Liver (tissue), 9 donors: Measurements from ENCODE around the gene MAP2K3. TPM values are rescaled to one million over a fixed set of nuclear protein-coding genes. Genes with fewer than 3 reads are reported as not detected.

ENCODE experiments used
- DNase-seq: peaks from one replicate; pipeline ENCODE4 v3.0.0-alpha.2; 2017; ENCODE audit warnings: low spot score
- H3K27ac ChIP-seq, 2 donors: one replicate each; pipeline ENCODE4 v1.7.0; 2013; ENCODE audit warnings: inconsistent platforms in 2 of 2, low read length in 2 of 2, control low read depth in 1 of 2, low read depth in 1 of 2, mild to moderate bottlenecking in 1 of 2
- H3K27me3 ChIP-seq, 4 donors: one replicate each; pipeline versions ENCODE4 v1.6.1 to v1.7.0; 2013; ENCODE audit warnings: low read length in 3 of 4, inconsistent platforms in 1 of 4, mild to moderate bottlenecking in 1 of 4, moderate library complexity in 1 of 4; ENCODE audit not compliant: control insufficient read depth in 4 of 4, insufficient read depth in 4 of 4
- H3K36me3 ChIP-seq, 4 donors: one replicate each; pipeline versions ENCODE4 v1.6.1 to v1.7.0; 2013; ENCODE audit warnings: low read length in 3 of 4, mild to moderate bottlenecking in 3 of 4, low read depth in 1 of 4, moderate library complexity in 1 of 4; ENCODE audit not compliant: control insufficient read depth in 4 of 4, insufficient read depth in 3 of 4
- H3K4me1 ChIP-seq, 4 donors: one replicate each; pipeline versions ENCODE4 v1.6.1 to v1.7.0; 2013; ENCODE audit warnings: low read length in 3 of 4, mild to moderate bottlenecking in 3 of 4, moderate library complexity in 1 of 4; ENCODE audit not compliant: control insufficient read depth in 4 of 4, insufficient read depth in 4 of 4
- H3K4me3 ChIP-seq, 3 donors: one replicate each; pipeline versions ENCODE4 v1.6.1 to v1.7.0; 2013; ENCODE audit warnings: low read length in 3 of 3, control low read depth in 1 of 3, low read depth in 1 of 3, mild to moderate bottlenecking in 1 of 3
- H3K9ac ChIP-seq, 2 donors: one replicate each; pipeline ENCODE4 v1.7.0; 2013; ENCODE audit warnings: low read length in 2 of 2, mild to moderate bottlenecking in 2 of 2, moderate library complexity in 2 of 2, control low read depth in 1 of 2, low read depth in 1 of 2
- H3K9me3 ChIP-seq, 4 donors: one replicate each; pipeline versions ENCODE4 v1.6.1 to v1.7.0; 2013; ENCODE audit warnings: low read length in 3 of 4; ENCODE audit not compliant: control insufficient read depth in 4 of 4
- ATF3 ChIP-seq: IDR thresholded peaks from 2 replicates; pipeline ENCODE4 v1.6.1; 2016; ENCODE audit warnings: antibody characterized with exemption
- CTCF ChIP-seq: fragments of 150-350 bp; IDR thresholded peaks from 2 replicates; pipeline ENCODE4 v1.5.1; 2017; ENCODE audit warnings: improper control_type of control experiment, low read depth, low read length; ENCODE audit not compliant: missing input control
- EGR1 ChIP-seq, 2 donors: IDR thresholded peaks; 2 replicates each; pipeline ENCODE4 v1.6.1; 2016 to 2018; ENCODE audit warnings: antibody characterized with exemption in 2 of 2, low read depth in 2 of 2
- FOXA1 ChIP-seq: IDR thresholded peaks from 2 replicates; pipeline ENCODE4 v1.6.1; 2016; ENCODE audit warnings: antibody characterized with exemption
- FOXA2 ChIP-seq: IDR thresholded peaks from 2 replicates; pipeline ENCODE4 v1.6.1; 2016; ENCODE audit warnings: antibody characterized with exemption
- GABPA ChIP-seq, 2 donors: IDR thresholded peaks in 1 of 2; conservative IDR thresholded peaks in 1 of 2; 2 replicates each; pipeline ENCODE4 v1.6.1; 2016; ENCODE audit warnings: antibody characterized with exemption in 2 of 2, mild to moderate bottlenecking in 1 of 2, moderate library complexity in 1 of 2
- HNF4A ChIP-seq, 2 donors: conservative IDR thresholded peaks; 2 replicates each; pipeline ENCODE4 v1.6.1; 2016; ENCODE audit warnings: antibody characterized with exemption in 2 of 2, mild to moderate bottlenecking in 2 of 2
- HNF4G ChIP-seq: IDR thresholded peaks from 2 replicates; pipeline ENCODE4 v1.6.1; 2016; ENCODE audit warnings: antibody characterized with exemption
- JUND ChIP-seq, 2 donors: IDR thresholded peaks; 2 replicates each; pipeline ENCODE4 v1.6.1; 2016; ENCODE audit warnings: antibody characterized with exemption in 2 of 2
- NR2F2 ChIP-seq: IDR thresholded peaks from 2 replicates; pipeline ENCODE4 v1.6.1; 2016; ENCODE audit warnings: antibody characterized with exemption
- RAD21 ChIP-seq, 2 donors: IDR thresholded peaks; 2 replicates each; pipeline ENCODE4 v1.6.1; 2016; ENCODE audit warnings: antibody characterized with exemption in 2 of 2, mild to moderate bottlenecking in 2 of 2
- REST ChIP-seq: IDR thresholded peaks from 2 replicates; pipeline ENCODE4 v1.6.1; 2016; ENCODE audit warnings: antibody characterized with exemption, mild to moderate bottlenecking
- RXRA ChIP-seq, 2 donors: IDR thresholded peaks; 2 replicates each; pipeline ENCODE4 v1.6.1; 2017 to 2018; ENCODE audit warnings: antibody characterized with exemption in 2 of 2, mild to moderate bottlenecking in 1 of 2
- SP1 ChIP-seq: IDR thresholded peaks from 2 replicates; pipeline ENCODE4 v1.6.1; 2018; ENCODE audit warnings: antibody characterized with exemption, mild to moderate bottlenecking
- TAF1 ChIP-seq: conservative IDR thresholded peaks from 2 replicates; pipeline ENCODE4 v1.6.1; 2016; ENCODE audit warnings: antibody characterized with exemption, mild to moderate bottlenecking
- YY1 ChIP-seq: IDR thresholded peaks from 2 replicates; pipeline ENCODE4 v1.6.1; 2016; ENCODE audit warnings: antibody characterized with exemption, mild to moderate bottlenecking
- WGBS: extraction: QIAGEN DNeasy Blood & Tissue Kit; methylation state at CpG from one replicate; pipeline ENCODE4 v1.1.7; 2013; 5-methylcytosine and 5-hydroxymethylcytosine counted together
- polyA plus RNA-seq, 2 donors: library from polyadenylated mRNA; stranded (reverse) in 1 of 2; unstranded in 1 of 2; fragments of 200-250 nt in 1 of 2; fragments of >200 nt in 1 of 2; fragmentation: Nextera tagmentation in 1 of 2; extraction: Ambion mirVana in 1 of 2; gene quantifications; one replicate each; pipeline versions ENCODE4 v1.2.1 to v1.2.3, GENCODE V29; 2013 to 2015
- total RNA-seq, 2 donors: library from RNA; depleted of rRNA; stranded (reverse); fragments of >200 nt; gene quantifications; one replicate each; pipeline ENCODE4 v1.2.3, GENCODE V29; 2014
- TF ChIP-seq, protein P1 (sequence below): IDR thresholded peaks from 2 replicates; pipeline ENCODE4 v1.6.1; 2016; ENCODE audit warnings: antibody characterized with exemption
- TF ChIP-seq, protein P2 (sequence below): IDR thresholded peaks from 2 replicates; pipeline ENCODE4 v1.6.1; 2016; ENCODE audit warnings: antibody characterized with exemption
- donor health status: healthy.
- donor health status: healthy.
- donor health status: healthy.
- donor health status: healthy.
- donor health status: healthy.

Gene MAP2K3
- total and polyA plus RNA-seq, 4 donors, result 21.6 to 88.4 (median 30.5) TPM

GRCh38 chr17:21249086-21249795, 35.3 kb upstream of the MAP2K3 start:
- WGBS, result 86% methylated on average over 12 of the region's 12 CpGs
- H3K36me3 ChIP-seq, result no peaks in the 10 kb centered on the region
- H3K27ac ChIP-seq, result no peak overlapping the region
- no peak overlapping the region for H3K4me3 ChIP-seq
- no peaks in the 10 kb centered on the region for H3K9me3 ChIP-seq
- peaks cover 5 to 16% (median 8%) of the 10 kb centered on the region in 4 donors for H3K4me1 ChIP-seq
- TF ChIP-seq, protein P1, sequence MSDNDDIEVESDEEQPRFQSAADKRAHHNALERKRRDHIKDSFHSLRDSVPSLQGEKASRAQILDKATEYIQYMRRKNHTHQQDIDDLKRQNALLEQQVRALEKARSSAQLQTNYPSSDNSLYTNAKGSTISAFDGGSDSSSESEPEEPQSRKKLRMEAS, result no peak
- no peak for TF ChIP-seq FOXA1
- no peak for TF ChIP-seq JUND (IDR thresholded peaks at IDR 0.05)
- no peak for TF ChIP-seq EGR1 (IDR thresholded peaks at IDR 0.05; ENCODE audit: low read depth in 2 of 2)
- TF ChIP-seq NR2F2, result no peak
- no peak for TF ChIP-seq ATF3
- TF ChIP-seq HNF4A (conservative IDR thresholded peaks at IDR 0.05), result no peak
- no peak for TF ChIP-seq GABPA (IDR thresholded peaks at IDR 0.05 in 1 of 2, conservative IDR thresholded peaks at IDR 0.05 in 1 of 2)
- TF ChIP-seq RXRA (IDR thresholded peaks at IDR 0.05), result no peak
- no peak for TF ChIP-seq RAD21 (IDR thresholded peaks at IDR 0.05)
- TF ChIP-seq TAF1, result no peak
- TF ChIP-seq, protein P2, sequence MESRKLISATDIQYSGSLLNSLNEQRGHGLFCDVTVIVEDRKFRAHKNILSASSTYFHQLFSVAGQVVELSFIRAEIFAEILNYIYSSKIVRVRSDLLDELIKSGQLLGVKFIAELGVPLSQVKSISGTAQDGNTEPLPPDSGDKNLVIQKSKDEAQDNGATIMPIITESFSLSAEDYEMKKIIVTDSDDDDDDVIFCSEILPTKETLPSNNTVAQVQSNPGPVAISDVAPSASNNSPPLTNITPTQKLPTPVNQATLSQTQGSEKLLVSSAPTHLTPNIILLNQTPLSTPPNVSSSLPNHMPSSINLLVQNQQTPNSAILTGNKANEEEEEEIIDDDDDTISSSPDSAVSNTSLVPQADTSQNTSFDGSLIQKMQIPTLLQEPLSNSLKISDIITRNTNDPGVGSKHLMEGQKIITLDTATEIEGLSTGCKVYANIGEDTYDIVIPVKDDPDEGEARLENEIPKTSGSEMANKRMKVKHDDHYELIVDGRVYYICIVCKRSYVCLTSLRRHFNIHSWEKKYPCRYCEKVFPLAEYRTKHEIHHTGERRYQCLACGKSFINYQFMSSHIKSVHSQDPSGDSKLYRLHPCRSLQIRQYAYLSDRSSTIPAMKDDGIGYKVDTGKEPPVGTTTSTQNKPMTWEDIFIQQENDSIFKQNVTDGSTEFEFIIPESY, result no peak
- no peak for TF ChIP-seq CTCF
- no peak for TF ChIP-seq HNF4G
- no peak for TF ChIP-seq YY1
- no peak for TF ChIP-seq REST
- no peak for TF ChIP-seq SP1
- no peak for TF ChIP-seq FOXA2
- DNase-seq, result no peak
- H3K9ac ChIP-seq, result no peak overlapping the region
- H3K27me3 ChIP-seq, result no peaks in the 10 kb centered on the region
